Activated CD4-positive, alpha-beta memory T cell treated with anti-CD3 and anti-CD28 coated beads, Interleukin-2, amount 10 ng/mL, durations not matched to agents 7 days and 5 days (primary cell): ENCODE data around the gene INPP4B. TPM values are rescaled to one million over a fixed set of nuclear protein-coding genes. Genes with fewer than 3 reads are reported as not detected.
"Not testable (repeated sequence)": the region's sequence is repeated elsewhere in the genome, so short reads cannot be mapped to it uniquely, and the experiment has no call there.

Source experiments
- CTCF ChIA-PET: fragments of 350-600 bp; sonication (Branson Sonifier 250); formaldehyde crosslinking; loops from one replicate; lab custom pipeline; 2021; ENCODE audit warnings: antibody characterized with exemption, inconsistent platforms; lab: Charles Lee
- POLR2A ChIA-PET: fragments of 350-600 bp; sonication (Branson Sonifier 250); formaldehyde crosslinking; loops from one replicate; lab custom pipeline; 2021; ENCODE audit warnings: antibody characterized with exemption; lab: Charles Lee
- DNase-seq: peaks from one replicate; pipeline ENCODE4 v3.0.0-alpha.2; 2020
- H3K27ac Mint-ChIP-seq: one replicate; pipeline ENCODE4 v1.8.0; 2021; ENCODE audit warnings: mild to moderate bottlenecking, mixed read lengths
- H3K27me3 Mint-ChIP-seq: one replicate; pipeline ENCODE4 v1.8.0; 2021; ENCODE audit warnings: mixed read lengths
- H3K36me3 Mint-ChIP-seq: one replicate; pipeline ENCODE4 v1.8.0; 2021; ENCODE audit warnings: low read depth, mixed read lengths
- H3K4me1 Mint-ChIP-seq: one replicate; pipeline ENCODE4 v1.8.0; 2021; ENCODE audit warnings: mixed read lengths
- H3K4me3 Mint-ChIP-seq: one replicate; pipeline ENCODE4 v1.8.0; 2021; ENCODE audit warnings: mild to moderate bottlenecking, mixed read lengths
- H3K9me3 Mint-ChIP-seq: one replicate; pipeline ENCODE4 v1.8.0; 2021; ENCODE audit warnings: mixed read lengths
- total RNA-seq, 2 experiments: library from RNA; stranded (reverse); gene quantifications; one replicate each; pipeline ENCODE4 v1.2.3, GENCODE V29; 2021

Gene INPP4B
- total RNA-seq, 2 experiments from 2014 or later = 44.6 to 46.9 TPM

GRCh38 chr4:142085513-142086292 is 760.4 kb downstream of the INPP4B start:
- Mint-ChIP-seq H3K4me3 (no peak overlapping the region), H3K27ac (no peak overlapping the region), H3K27me3 (no peaks in the 10 kb centered on the region), H3K4me1 (no peaks in the 10 kb centered on the region), H3K36me3 (peaks cover 30% of the 10 kb centered on the region), H3K9me3 (no peaks in the 10 kb centered on the region)
- POLR2A ChIA-PET = no interaction called here
- no peak for DNase-seq
- CTCF ChIA-PET = no interaction called here

GRCh38 chr4:142083264-142083663 is 762.8 kb downstream of the INPP4B start:
- no peaks in the 10 kb centered on the region for H3K27me3 Mint-ChIP-seq
- no peak overlapping the region for H3K27ac Mint-ChIP-seq
- ChIA-PET POLR2A (no interaction called here), CTCF (no interaction called here)
- H3K36me3 Mint-ChIP-seq = peaks cover 33% of the 10 kb centered on the region
- H3K4me3 Mint-ChIP-seq = no peak overlapping the region
- no peaks in the 10 kb centered on the region for H3K4me1 Mint-ChIP-seq
- no peak for DNase-seq
- H3K9me3 Mint-ChIP-seq = no peaks in the 10 kb centered on the region

- CTCF ChIA-PET = no interaction called here
Measured at GRCh38 chr4:142081025-142081424, 765.1 kb downstream of the INPP4B start.

GRCh38 chr4:142079959-142080358 is 766.1 kb downstream of the INPP4B start:
- Mint-ChIP-seq H3K36me3 (peaks cover 25% of the 10 kb centered on the region), H3K27ac (no peak overlapping the region), H3K4me1 (no peaks in the 10 kb centered on the region), H3K27me3 (no peaks in the 10 kb centered on the region), H3K4me3 (no peak overlapping the region), H3K9me3 (no peaks in the 10 kb centered on the region)
- no peak for DNase-seq
- CTCF ChIA-PET = interaction anchor here (0.5 kb wide), 1 partner anchor 377 kb away, joined by 4 read pairs; no protein-coding TSS in a partner anchor
- POLR2A ChIA-PET = no interaction called here

More at GRCh38 chr4:142081025-142081424, 765.1 kb downstream of the INPP4B start:
- no peaks in the 10 kb centered on the region for H3K4me1 Mint-ChIP-seq
- no peaks in the 10 kb centered on the region for H3K9me3 Mint-ChIP-seq
- no peaks in the 10 kb centered on the region for H3K27me3 Mint-ChIP-seq
- no peak overlapping the region for H3K27ac Mint-ChIP-seq
- DNase-seq = no peak
- no peak overlapping the region for H3K4me3 Mint-ChIP-seq
- POLR2A ChIA-PET = no interaction called here
- H3K36me3 Mint-ChIP-seq = peaks cover 30% of the 10 kb centered on the region

- Mint-ChIP-seq H3K4me1 (no peaks in the 10 kb centered on the region), H3K4me3 (no peak overlapping the region), H3K9me3 (peaks cover 2% of the 10 kb centered on the region), H3K27me3 (no peaks in the 10 kb centered on the region), H3K27ac (no peak overlapping the region), H3K36me3 (peaks cover 37% of the 10 kb centered on the region)
- CTCF ChIA-PET = interaction anchor here (1.2 kb wide), 1 partner anchor 14 kb away, joined by 3 read pairs; no protein-coding TSS in a partner anchor
- POLR2A ChIA-PET = no interaction called here
- no peak for DNase-seq
Measured at GRCh38 chr4:142077048-142077447, 769.1 kb downstream of the INPP4B start.

- H3K36me3 Mint-ChIP-seq = peaks cover 58% of the 10 kb centered on the region
- POLR2A ChIA-PET, H3K27me3 Mint-ChIP-seq, DNase-seq, H3K27ac Mint-ChIP-seq, H3K9me3 Mint-ChIP-seq, H3K4me3 Mint-ChIP-seq, H3K4me1 Mint-ChIP-seq, CTCF ChIA-PET: not testable (repeated sequence)
Measured at GRCh38 chr4:142068304-142068703, 777.8 kb downstream of the INPP4B start.

- peaks cover 56% of the 10 kb centered on the region for H3K36me3 Mint-ChIP-seq
- not testable (repeated sequence) for H3K4me1 Mint-ChIP-seq
Measured at GRCh38 chr4:142066562-142066961, 779.5 kb downstream of the INPP4B start.

GRCh38 chr4:142065086-142065647 is 780.9 kb downstream of the INPP4B start:
- H3K4me3 Mint-ChIP-seq = no peak overlapping the region
- POLR2A ChIA-PET = no interaction called here
- CTCF ChIA-PET = no interaction called here
- H3K9me3 Mint-ChIP-seq = peaks cover 4% of the 10 kb centered on the region
- H3K27ac Mint-ChIP-seq = no peak overlapping the region
- DNase-seq = no peak
- no peaks in the 10 kb centered on the region for H3K4me1 Mint-ChIP-seq
- peaks cover 46% of the 10 kb centered on the region for H3K36me3 Mint-ChIP-seq
- H3K27me3 Mint-ChIP-seq = no peaks in the 10 kb centered on the region

More at GRCh38 chr4:142066562-142066961, 779.5 kb downstream of the INPP4B start:
- H3K9me3 Mint-ChIP-seq, CTCF ChIA-PET, H3K4me3 Mint-ChIP-seq, POLR2A ChIA-PET, H3K27me3 Mint-ChIP-seq, DNase-seq, H3K27ac Mint-ChIP-seq: not testable (repeated sequence)

- H3K36me3 Mint-ChIP-seq = peaks cover 41% of the 10 kb centered on the region
- CTCF ChIA-PET = no interaction called here
Measured at GRCh38 chr4:142064181-142064580, 781.9 kb downstream of the INPP4B start.

GRCh38 chr4:142045996-142046395 is 800.1 kb downstream of the INPP4B start:
- Mint-ChIP-seq H3K27ac (no peak overlapping the region), H3K36me3 (peaks cover 20% of the 10 kb centered on the region), H3K27me3 (no peaks in the 10 kb centered on the region), H3K4me3 (no peak overlapping the region), H3K4me1 (peaks cover 7% of the 10 kb centered on the region), H3K9me3 (no peaks in the 10 kb centered on the region)
- CTCF ChIA-PET = no interaction called here
- DNase-seq = no peak
- POLR2A ChIA-PET = no interaction called here

More at GRCh38 chr4:142064181-142064580, 781.9 kb downstream of the INPP4B start:
- Mint-ChIP-seq H3K4me3 (no peak overlapping the region), H3K4me1 (no peaks in the 10 kb centered on the region), H3K27ac (no peak overlapping the region), H3K27me3 (no peaks in the 10 kb centered on the region), H3K9me3 (peaks cover 3% of the 10 kb centered on the region)
- no peak for DNase-seq
- POLR2A ChIA-PET = no interaction called here

- H3K9me3 Mint-ChIP-seq = no peaks in the 10 kb centered on the region
- H3K27me3 Mint-ChIP-seq = no peaks in the 10 kb centered on the region
- no peak for DNase-seq
- H3K36me3 Mint-ChIP-seq = peaks cover 17% of the 10 kb centered on the region
- no peak overlapping the region for H3K27ac Mint-ChIP-seq
- ChIA-PET POLR2A (no interaction called here), CTCF (no interaction called here)
- peaks cover 7% of the 10 kb centered on the region for H3K4me1 Mint-ChIP-seq
- no peak overlapping the region for H3K4me3 Mint-ChIP-seq
Measured at GRCh38 chr4:142044271-142044670, 801.8 kb downstream of the INPP4B start.

GRCh38 chr4:142043509-142043908 is 802.6 kb downstream of the INPP4B start:
- Mint-ChIP-seq H3K4me3 (no peak overlapping the region), H3K36me3 (peaks cover 19% of the 10 kb centered on the region), H3K9me3 (no peaks in the 10 kb centered on the region), H3K27me3 (no peaks in the 10 kb centered on the region), H3K27ac (no peak overlapping the region), H3K4me1 (peaks cover 13% of the 10 kb centered on the region)
- CTCF ChIA-PET = no interaction called here
- DNase-seq = no peak
- POLR2A ChIA-PET = no interaction called here

GRCh38 chr4:142041788-142042187 is 804.3 kb downstream of the INPP4B start:
- Mint-ChIP-seq H3K27me3 (no peaks in the 10 kb centered on the region), H3K27ac (no peak overlapping the region), H3K4me3 (no peak overlapping the region), H3K36me3 (peaks cover 13% of the 10 kb centered on the region), H3K9me3 (no peaks in the 10 kb centered on the region), H3K4me1 (peaks cover 15% of the 10 kb centered on the region)
- ChIA-PET POLR2A (interaction anchor here (0.7 kb wide), 1 partner anchor 9 kb away, joined by 3 read pairs; no protein-coding TSS in a partner anchor), CTCF (no interaction called here)
- no peak for DNase-seq
